Subcutaneous adipose tissue (tissue), 4 donors: ENCODE results near the gene TSPAN13. TPM values are rescaled to one million over a fixed set of nuclear protein-coding genes. Genes with fewer than 3 reads are reported as not detected.

ENCODE experiments used
- total RNA-seq, 4 donors: library from RNA; depleted of rRNA; stranded (reverse); fragments of >200 nt; gene quantifications; one replicate each; pipeline ENCODE4 v1.1.0, GENCODE V29; 2016
- TF ChIP-seq, protein P1 (sequence below): fragments of 450-650 bp; IDR thresholded peaks from one replicate; pipeline ENCODE4 v1.5.1; 2016; ENCODE audit warnings: low read depth, mild to moderate bottlenecking, control low read depth, antibody characterized with exemption, moderate library complexity

The TSPAN13 gene
- total RNA-seq, 4 donors from 2014 or later: 9.9 to 68.9 (median 39.5) TPM

DNA sequence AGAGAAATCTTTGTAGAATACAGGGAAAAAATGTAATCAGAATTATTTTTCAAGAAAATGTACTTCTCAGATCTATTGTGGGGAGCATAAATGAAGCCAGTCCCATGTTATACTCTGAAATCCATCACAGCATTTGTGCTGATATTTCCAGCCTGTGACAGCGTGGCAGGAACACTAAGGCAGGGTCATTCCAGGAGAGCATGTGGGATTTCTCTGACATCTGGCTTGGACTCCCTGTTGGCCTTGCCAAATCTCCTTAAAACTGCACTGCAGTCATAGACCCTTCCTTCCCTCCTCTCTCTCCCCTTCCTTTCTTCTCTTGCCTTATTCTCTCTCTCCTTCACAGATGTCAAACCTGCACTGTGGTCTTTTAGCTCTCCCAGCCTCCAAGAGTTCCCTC, 6.5 kb upstream of the TSPAN13 start:
- TF ChIP-seq, protein P1, sequence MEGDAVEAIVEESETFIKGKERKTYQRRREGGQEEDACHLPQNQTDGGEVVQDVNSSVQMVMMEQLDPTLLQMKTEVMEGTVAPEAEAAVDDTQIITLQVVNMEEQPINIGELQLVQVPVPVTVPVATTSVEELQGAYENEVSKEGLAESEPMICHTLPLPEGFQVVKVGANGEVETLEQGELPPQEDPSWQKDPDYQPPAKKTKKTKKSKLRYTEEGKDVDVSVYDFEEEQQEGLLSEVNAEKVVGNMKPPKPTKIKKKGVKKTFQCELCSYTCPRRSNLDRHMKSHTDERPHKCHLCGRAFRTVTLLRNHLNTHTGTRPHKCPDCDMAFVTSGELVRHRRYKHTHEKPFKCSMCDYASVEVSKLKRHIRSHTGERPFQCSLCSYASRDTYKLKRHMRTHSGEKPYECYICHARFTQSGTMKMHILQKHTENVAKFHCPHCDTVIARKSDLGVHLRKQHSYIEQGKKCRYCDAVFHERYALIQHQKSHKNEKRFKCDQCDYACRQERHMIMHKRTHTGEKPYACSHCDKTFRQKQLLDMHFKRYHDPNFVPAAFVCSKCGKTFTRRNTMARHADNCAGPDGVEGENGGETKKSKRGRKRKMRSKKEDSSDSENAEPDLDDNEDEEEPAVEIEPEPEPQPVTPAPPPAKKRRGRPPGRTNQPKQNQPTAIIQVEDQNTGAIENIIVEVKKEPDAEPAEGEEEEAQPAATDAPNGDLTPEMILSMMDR: no peak

DNA sequence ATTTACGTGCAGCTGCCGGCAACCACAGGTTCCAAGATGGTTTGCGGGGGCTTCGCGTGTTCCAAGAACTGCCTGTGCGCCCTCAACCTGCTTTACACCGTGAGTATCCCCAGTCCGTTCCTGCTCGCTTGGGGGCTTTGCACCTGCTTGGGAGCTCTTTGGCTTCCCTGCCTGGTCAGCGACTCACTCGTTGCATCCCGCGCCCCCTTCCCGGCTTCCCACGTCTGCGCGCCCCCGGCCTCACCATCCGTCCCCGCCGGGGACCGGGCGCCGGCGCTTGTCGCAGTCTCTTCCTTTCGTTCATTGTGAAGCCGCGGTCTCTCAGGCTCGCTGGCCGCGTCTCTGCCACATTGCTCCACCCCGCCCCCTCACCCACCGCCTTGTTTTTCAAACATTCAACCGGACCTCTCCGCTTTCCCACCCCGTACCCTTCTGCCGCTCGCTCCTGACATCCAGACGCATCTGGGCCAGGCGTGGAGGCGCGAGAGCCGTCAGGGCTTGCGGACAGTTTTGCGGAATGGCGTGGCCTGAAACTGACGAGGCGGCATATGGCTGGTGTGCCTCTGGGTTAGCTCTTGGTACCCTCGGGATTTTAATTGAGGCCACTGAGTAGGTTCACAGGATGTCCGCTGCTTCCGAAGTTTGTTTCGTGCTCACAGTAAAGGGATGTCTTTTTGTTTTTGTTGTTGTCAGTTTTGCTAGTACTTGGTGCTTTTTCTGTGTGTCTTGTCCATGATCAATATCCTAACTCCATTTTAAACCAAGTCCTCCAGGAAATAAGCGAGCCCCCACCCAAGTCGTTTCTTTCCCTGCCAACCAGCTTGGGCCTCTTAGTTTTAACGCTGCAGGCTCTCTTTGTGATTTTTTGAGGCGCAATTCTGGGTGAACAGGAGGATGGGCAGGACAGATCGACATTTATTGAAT, 639 bp downstream of the TSPAN13 start:
- TF ChIP-seq, protein P1: no peak

DNA sequence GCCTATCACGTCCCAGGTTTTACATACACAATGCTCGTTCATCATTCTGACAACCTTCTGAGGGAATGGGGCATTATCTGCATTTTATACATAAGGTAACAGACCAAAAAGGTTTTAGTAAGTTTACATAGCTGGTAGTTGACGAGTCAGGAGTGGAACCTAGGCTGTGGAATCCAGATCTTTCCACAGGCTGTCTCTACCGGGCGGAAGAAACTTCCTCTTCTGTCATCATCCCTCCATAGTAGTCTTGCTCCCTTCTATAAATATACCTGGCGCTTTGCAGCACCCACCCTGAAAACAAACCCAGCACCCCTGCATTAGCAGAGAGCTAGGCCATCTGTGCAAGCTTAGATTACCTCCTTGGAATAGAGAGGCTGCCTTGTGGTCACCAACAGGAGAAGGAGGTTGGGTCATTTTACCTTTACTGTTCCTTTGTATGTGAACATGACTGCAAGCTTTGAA, 1.3 kb downstream of the TSPAN13 start:
- TF ChIP-seq, protein P1: no peak

DNA sequence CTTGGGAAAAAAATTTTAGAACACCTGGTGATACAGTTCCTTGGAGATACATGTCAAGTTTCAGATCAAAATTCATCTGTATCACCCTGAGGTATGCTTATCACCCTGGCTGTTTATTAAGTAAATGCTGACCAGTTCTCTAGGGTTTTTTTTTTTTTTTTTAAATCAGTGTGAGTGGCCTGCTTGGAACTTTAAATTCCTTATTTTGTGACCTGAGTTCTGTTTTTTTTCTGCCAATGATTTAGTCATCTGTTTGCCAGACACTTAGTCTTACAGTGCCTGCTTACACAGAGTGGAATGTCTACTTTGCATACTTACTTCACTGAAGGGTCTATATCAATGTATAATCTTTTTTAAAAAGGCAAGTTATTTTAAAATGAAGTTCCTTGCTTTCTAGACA, 1.8 kb downstream of the TSPAN13 start:
- TF ChIP-seq, protein P1: no peak

- TF ChIP-seq, protein P1: no peak
These were observed 4.5 kb downstream of the TSPAN13 start for GRCh38 chr7:16758036-16758435.

GRCh38 chr7:16758631-16759611, 5.4 kb downstream of the TSPAN13 start:
- TF ChIP-seq, protein P1: no peak

GRCh38 chr7:16759840-16760239, 6.3 kb downstream of the TSPAN13 start:
- TF ChIP-seq, protein P1: no peak
